PC-3 (cell line): ENCODE measurements around the gene NRCAM. TPM values are rescaled to one million over a fixed set of nuclear protein-coding genes. Genes with fewer than 3 reads are reported as not detected.
A peak's percentile ranks its signal among the peaks of the same experiment; 100 is the strongest.

Source experiments
- ATAC-seq: fragments of 200-7000 bp; cut with Tn5 transposase; 2 replicates; pipeline ENCODE4 v1.9.1; 2020; ENCODE audit warnings: mild to moderate bottlenecking, moderate library complexity
- BruUV-seq: library from RNA; stranded (reverse); fragments of 400-500 nt; replicated peaks from 2 replicates; lab custom pipeline; 2021; lab: Mats Ljungman, UMichigan
- CTCF ChIA-PET: fragments of 300-600 bp; sonication (Branson Sonifier 250); formaldehyde crosslinking; loops from one replicate; lab custom pipeline; 2022; ENCODE audit warnings: antibody characterized with exemption; lab: Charles Lee
- POLR2A ChIA-PET: fragments of 300-600 bp; sonication (Branson Sonifier 250); formaldehyde crosslinking; loops from one replicate; lab custom pipeline; 2022; ENCODE audit warnings: antibody characterized with exemption; ENCODE audit not compliant: unreplicated experiment; lab: Charles Lee
- DNase-seq: peaks from one replicate; pipeline ENCODE4 v3.0.0-alpha.2; 2015
- H2AFZ ChIP-seq: fragments of 300-600 bp; sonication (generic); 2 replicates; pipeline ENCODE4 v1.6.0; 2016; ENCODE audit warnings: antibody characterized with exemption, low read length
- H3F3A ChIP-seq: fragments of 300-600 bp; sonication (generic); one replicate; pipeline ENCODE4 v1.6.0; 2017; ENCODE audit warnings: antibody characterized with exemption, low read length, control low read depth, mild to moderate bottlenecking; ENCODE audit not compliant: unreplicated experiment
- H3K27ac ChIP-seq: fragments of 300-600 bp; sonication (generic); 2 replicates; pipeline ENCODE4 v1.5.1; 2016; ENCODE audit warnings: mild to moderate bottlenecking, low read length
- H3K27me3 ChIP-seq: fragments of 300-600 bp; sonication (generic); 2 replicates; pipeline ENCODE4 v1.6.1; 2016; ENCODE audit warnings: low read length, mixed read lengths
- H3K36me3 ChIP-seq: fragments of 300-600 bp; sonication (generic); 2 replicates; pipeline ENCODE4 v1.6.1; 2016; ENCODE audit warnings: low read depth, mixed run types, low read length, mixed read lengths
- H3K4me1 ChIP-seq: fragments of 300-600 bp; sonication (generic); 2 replicates; pipeline ENCODE4 v1.5.1; 2016; ENCODE audit warnings: low read length; ENCODE audit not compliant: insufficient read depth
- H3K4me2 ChIP-seq: fragments of 300-600 bp; sonication (generic); 2 replicates; pipeline ENCODE4 v1.6.0; 2016; ENCODE audit warnings: low read length
- H3K4me3 ChIP-seq: fragments of 300-600 bp; sonication (generic); 2 replicates; pipeline ENCODE4 v1.5.1; 2016; ENCODE audit warnings: mild to moderate bottlenecking, low read length, mixed read lengths
- H3K79me2 ChIP-seq: fragments of 300-600 bp; sonication (generic); 2 replicates; pipeline ENCODE4 v1.6.1; 2017; ENCODE audit warnings: low read length, mixed read lengths
- H3K9ac ChIP-seq: fragments of 300-600 bp; sonication (generic); 2 replicates; pipeline ENCODE4 v1.6.0; 2016; ENCODE audit warnings: mild to moderate bottlenecking, low read length
- H3K9me2 ChIP-seq: fragments of 300-600 bp; sonication (generic); replicated peaks from 2 replicates; pipeline ENCODE4 v1.6.1; 2016; ENCODE audit warnings: mixed run types, low read length, mixed read lengths
- H3K9me3 ChIP-seq: fragments of 300-600 bp; sonication (generic); 2 replicates; pipeline ENCODE4 v1.6.1; 2016; ENCODE audit warnings: low read length, mixed read lengths
- H4K20me1 ChIP-seq: fragments of 300-600 bp; sonication (generic); 2 replicates; pipeline ENCODE4 v1.6.1; 2016; ENCODE audit warnings: low read length, mixed read lengths
- CTCF ChIP-seq: fragments of 300-600 bp; sonication (generic); conservative IDR thresholded peaks from 2 replicates; pipeline ENCODE4 v1.5.1; 2017; ENCODE audit warnings: antibody characterized with exemption, low read depth, mild to moderate bottlenecking, low read length
- EZH2 ChIP-seq: fragments of 300-600 bp; sonication (generic); IDR thresholded peaks from one replicate; pipeline ENCODE4 v1.6.1; 2017; ENCODE audit warnings: antibody characterized with exemption, mild to moderate bottlenecking, low read length; ENCODE audit not compliant: unreplicated experiment
- EZH2phosphoT487 ChIP-seq: fragments of 300-600 bp; sonication (generic); IDR thresholded peaks from 2 replicates; pipeline ENCODE4 v1.6.1; 2018; ENCODE audit warnings: mild to moderate bottlenecking, antibody characterized with exemption, low read length, borderline replicate concordance
- intact Hi-C: fragments of 100-400 bp; cut with micrococcal nuclease; formaldehyde crosslinking; loops from 2 replicates; pipeline ENCODE4 v1.9.0; 2023
- total RNA-seq: library from RNA; depleted of rRNA; stranded (reverse); fragments of >200 nt; gene quantifications from 2 replicates; pipeline ENCODE4 v1.2.3, GENCODE V29; 2014

The NRCAM gene
- total RNA-seq, 1 experiment from 2014 or later: not detected

GRCh38 chr7:108385834-108386422 lies 70.3 kb downstream of the NRCAM start:
- Histone ChIP-seq H3K36me3 (no peaks in the 10 kb centered on the region), H3K4me3 (no peak overlapping the region), H3K27me3 (peaks cover 23% of the 10 kb centered on the region), H3K27ac (no peak overlapping the region), H3K9me2 (no peaks in the 10 kb centered on the region), H3K4me2 (no peak overlapping the region), H2AFZ (no peak overlapping the region), H3K9ac (no peak overlapping the region), H3K4me1 (no peaks in the 10 kb centered on the region), H3F3A (no peaks in the 10 kb centered on the region), H3K9me3 (no peaks in the 10 kb centered on the region), H3K79me2 (no peaks in the 10 kb centered on the region), H4K20me1 (no peaks in the 10 kb centered on the region)
- DNase-seq (no peak), ATAC-seq (no peak)
- intact Hi-C loops: no loop called here
- ChIA-PET CTCF (no interaction called here), POLR2A (no interaction called here)
- no peak for TF ChIP-seq EZH2
- TF ChIP-seq CTCF: no peak
- no peak for TF ChIP-seq EZH2phosphoT487
- BruUV-seq: no TSS peak

GRCh38 chr7:108384716-108385483 lies 71.3 kb downstream of the NRCAM start:
- ChIA-PET POLR2A (no interaction called here), CTCF (no interaction called here)
- intact Hi-C loops: no loop called here
- Histone ChIP-seq H3K27me3 (peaks cover 23% of the 10 kb centered on the region), H3K9ac (no peak overlapping the region), H3K4me3 (no peak overlapping the region), H3K4me2 (no peak overlapping the region), H4K20me1 (no peaks in the 10 kb centered on the region), H2AFZ (no peak overlapping the region), H3K27ac (no peak overlapping the region), H3K9me3 (no peaks in the 10 kb centered on the region), H3K9me2 (no peaks in the 10 kb centered on the region), H3K79me2 (no peaks in the 10 kb centered on the region), H3K36me3 (no peaks in the 10 kb centered on the region), H3K4me1 (no peaks in the 10 kb centered on the region), H3F3A (no peaks in the 10 kb centered on the region)
- ATAC-seq (no peak), DNase-seq (peak; percentile 16)
- TF ChIP-seq CTCF (peak; percentile 53), EZH2phosphoT487 (no peak)
- no TSS peak for BruUV-seq

GRCh38 chr7:108382932-108383331 lies 73.3 kb downstream of the NRCAM start:
- intact Hi-C loops: no loop called here
- Histone ChIP-seq H3K4me2 (no peak overlapping the region), H3K9me2 (no peaks in the 10 kb centered on the region), H3F3A (no peaks in the 10 kb centered on the region), H3K36me3 (no peaks in the 10 kb centered on the region), H3K27me3 (peaks cover 36% of the 10 kb centered on the region), H3K4me3 (no peak overlapping the region), H2AFZ (no peak overlapping the region), H3K9me3 (no peaks in the 10 kb centered on the region), H3K79me2 (no peaks in the 10 kb centered on the region), H4K20me1 (no peaks in the 10 kb centered on the region), H3K9ac (no peak overlapping the region), H3K27ac (no peak overlapping the region), H3K4me1 (no peaks in the 10 kb centered on the region)
- POLR2A ChIA-PET: no interaction called here
- ATAC-seq: no peak
- BruUV-seq: no TSS peak
- CTCF ChIA-PET: no interaction called here
- TF ChIP-seq EZH2phosphoT487 (no peak), CTCF (no peak), EZH2 (no peak)
- no peak for DNase-seq
